Stimulated activated CD4-positive, alpha-beta T cell treated with anti-CD3 and anti-CD28 coated beads, Interleukin-4, amount 100 ng/mL, for 1 hour (primary cell): ENCODE results near the gene PRKAG3.
"Not testable (repeated sequence)": the region's sequence is repeated elsewhere in the genome, so short reads cannot be mapped to it uniquely, and the experiment has no call there.

Experiments used
- DNase-seq: peaks from one replicate; pipeline ENCODE4 v3.0.0-alpha.2; 2020

PRKAG3 gene

GRCh38 chr2:218861645-218862318 is 30.2 kb upstream of the PRKAG3 start:
- no peak for DNase-seq

DNA sequence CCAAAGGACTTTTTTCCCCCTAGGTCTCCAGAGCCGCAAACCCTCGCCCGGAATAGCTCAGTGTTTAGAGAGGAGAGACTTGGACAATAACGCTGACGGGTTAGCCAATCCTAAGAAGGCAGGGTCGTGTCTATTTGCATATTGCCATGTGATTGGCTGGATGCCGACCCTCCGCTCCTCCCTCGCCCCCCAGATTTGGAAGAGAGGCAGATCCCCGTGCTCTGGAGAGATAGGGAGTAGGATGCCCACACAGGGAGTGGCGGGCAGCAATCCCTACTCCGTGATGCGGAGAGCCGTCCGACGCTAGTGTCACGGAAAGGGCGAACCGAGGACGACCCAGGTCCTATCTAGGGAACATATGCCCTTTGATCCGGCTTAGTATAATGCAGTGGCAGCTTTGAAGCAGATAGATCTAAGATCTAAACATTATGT is 29.4 kb upstream of the PRKAG3 start:
- DNase-seq: no peak

- no peak for DNase-seq
These were observed 28.6 kb upstream of the PRKAG3 start for GRCh38 chr2:218859988-218860831.

- DNase-seq: no peak
These were observed 28.0 kb upstream of the PRKAG3 start, which contains the start of gene WNT6 for GRCh38 chr2:218859556-218859987. Gene WNT6 (plus strand): TSS chr2:218859805. CDS start chr2:218860038, 233 bp downstream.

GRCh38 chr2:218858671-218859555 is 27.3 kb upstream of the PRKAG3 start:
- no peak for DNase-seq

DNA sequence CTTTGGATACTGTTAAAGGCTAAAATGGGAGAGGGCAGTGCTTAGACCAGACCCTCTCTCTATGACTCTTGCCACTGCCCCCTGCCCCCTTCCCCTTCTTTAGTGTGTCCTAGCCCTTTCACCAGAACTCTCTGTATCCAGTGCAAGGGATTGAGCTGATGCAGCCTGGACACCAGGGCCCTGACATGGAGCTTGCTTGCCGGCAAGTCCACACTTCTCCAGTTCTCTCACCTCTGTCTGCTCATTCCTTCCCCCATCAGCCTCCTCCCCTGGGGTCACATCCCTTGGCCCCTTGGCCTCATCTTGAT is 26.5 kb upstream of the PRKAG3 start:
- DNase-seq: no peak

DNA sequence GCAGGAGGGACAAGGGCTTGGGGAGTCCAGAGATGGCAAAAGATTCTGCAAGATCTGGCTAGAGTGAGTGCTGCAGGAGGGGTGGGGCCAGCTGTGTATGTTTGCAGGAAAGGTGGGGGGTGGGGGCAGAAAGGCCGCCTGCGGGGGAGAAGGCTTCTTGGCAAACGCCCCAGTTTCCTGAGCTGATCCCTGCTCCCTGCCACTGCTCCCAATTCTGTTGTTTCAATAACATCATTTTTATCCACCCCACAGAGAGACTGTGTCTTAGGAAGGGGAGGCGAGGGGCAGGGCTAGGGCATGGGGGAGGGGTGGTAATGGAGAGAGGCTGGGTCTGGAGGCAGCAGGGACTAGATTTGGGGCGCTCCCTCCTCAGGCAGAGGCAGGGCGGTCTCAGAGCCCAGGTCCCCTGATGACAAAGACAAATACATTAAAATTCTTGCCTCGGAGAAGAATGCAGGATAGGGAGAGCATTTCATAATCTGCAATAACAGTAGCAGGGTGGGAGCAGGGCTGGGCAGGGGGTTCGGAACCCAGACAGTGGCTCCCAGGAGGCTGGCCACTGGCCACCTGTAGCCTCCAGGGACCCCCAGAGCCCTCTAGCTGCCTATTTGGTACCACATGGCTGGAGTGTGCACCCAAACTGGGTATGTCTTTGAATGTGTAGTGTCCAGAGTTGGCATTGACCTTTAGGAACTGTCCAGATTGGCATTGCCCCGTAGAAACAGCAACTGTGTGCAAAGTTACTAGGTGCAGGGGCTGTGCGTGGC is 26.0 kb upstream of the PRKAG3 start:
- DNase-seq: no peak

GRCh38 chr2:218856896-218857243 is 25.3 kb upstream of the PRKAG3 start:
- no peak for DNase-seq

- DNase-seq: no peak
These were observed 24.7 kb upstream of the PRKAG3 start for GRCh38 chr2:218856167-218856895.

DNA sequence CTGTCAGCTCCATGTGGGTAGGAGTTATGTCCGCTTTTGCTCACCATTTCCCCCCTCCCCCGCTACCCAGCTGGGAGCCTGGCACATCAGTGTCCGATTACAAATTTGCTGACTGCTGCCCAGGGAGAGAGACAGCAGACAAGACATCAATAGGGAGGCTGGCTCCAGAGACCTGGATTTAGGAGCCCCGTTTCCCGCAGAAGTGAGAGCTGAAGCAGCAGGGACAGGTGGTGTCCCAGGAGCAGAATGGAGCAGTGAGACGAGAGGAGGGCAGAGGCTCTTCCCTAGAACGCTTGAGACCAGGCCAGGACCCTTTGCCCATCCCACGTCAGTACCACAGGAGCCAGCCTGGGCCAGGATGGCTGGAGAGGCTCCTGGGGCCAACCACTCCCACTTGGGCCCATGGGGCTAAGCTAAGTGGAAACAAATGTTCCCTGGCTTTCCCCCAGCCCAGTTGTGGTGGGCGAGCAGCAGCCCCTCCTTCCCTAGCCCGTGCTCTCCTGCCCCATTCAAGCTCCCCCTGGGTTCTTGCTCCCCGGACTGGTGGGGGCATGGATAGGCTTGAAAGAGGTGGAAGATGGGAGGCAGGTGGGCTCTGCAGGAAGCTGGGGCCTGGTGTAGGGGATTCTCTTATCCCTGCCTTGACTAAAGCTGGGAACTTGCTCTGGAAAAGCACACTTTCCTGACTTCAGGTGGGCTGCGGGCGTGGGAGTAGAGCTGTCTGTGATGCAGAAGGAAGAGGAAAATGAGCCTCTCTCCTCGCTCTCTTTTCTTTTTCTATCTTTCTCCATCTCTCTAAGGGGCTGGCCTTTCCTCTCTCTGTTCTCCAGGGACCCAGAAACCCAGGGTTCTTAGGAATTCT is 23.9 kb upstream of the PRKAG3 start:
- no peak for DNase-seq

DNA sequence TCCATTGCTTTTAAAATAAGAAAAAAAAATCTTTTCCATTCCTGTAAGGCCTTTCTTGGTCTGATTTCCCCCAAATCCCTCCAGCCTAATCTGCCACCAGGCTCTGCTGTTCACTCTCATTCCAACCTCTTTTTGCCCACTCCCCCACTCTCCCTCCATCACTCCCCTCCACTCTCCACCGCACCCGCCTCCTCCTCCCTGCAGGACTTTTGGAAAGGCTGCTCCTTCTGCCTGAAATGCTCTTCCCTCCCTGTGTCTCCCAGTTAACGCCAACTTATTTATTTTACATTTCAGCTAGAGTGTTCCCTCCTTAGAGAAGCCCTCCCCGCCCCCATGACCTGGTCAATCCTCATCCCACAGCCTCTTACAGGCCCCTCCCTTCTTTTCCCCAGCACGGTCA is 23.3 kb upstream of the PRKAG3 start:
- no peak for DNase-seq

DNA sequence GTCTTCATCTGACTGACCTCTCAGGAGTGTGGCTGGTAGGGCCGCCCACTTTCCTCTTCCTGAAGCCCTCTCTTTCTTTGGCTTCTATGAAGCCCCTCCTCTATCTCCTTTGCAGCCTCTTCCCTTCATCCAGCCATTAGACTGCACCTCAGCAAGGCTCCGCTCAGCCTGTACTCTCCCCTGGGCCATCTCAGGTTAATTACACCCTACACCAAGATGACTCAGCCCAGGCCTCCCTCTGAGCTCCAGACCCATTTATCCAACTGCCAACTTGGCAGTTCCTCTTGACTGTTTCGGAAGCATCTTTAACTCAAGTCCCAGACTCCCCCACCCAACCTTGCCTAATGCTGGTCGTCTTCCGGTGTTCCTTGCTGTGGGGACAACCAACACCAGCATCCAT is 22.2 kb upstream of the PRKAG3 start:
- DNase-seq: no peak

GRCh38 chr2:218852911-218853667 is 21.5 kb upstream of the PRKAG3 start:
- peak; percentile 70 for DNase-seq

DNA sequence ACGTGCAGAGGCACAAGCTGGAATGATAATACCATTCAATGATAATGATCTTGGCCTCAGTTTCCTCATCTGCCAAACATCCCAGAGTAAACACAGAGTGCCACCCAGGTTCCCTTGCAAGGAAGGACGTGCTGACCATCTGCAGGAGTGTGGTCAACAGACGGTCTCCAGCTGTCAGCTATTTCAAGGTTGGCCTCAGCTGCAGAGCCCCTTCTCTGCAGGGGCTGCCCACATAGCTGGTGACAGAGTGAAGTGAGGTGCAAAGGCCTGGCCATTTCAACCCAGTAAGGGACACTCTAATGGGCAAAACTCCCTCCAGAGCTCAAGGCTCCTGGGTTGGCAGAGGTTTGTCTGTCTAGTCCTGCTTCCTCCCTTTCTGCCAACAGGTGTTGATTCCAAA is 19.7 kb upstream of the PRKAG3 start:
- DNase-seq: no peak

GRCh38 chr2:218850796-218851195 is 19.2 kb upstream of the PRKAG3 start:
- DNase-seq: no peak

DNA sequence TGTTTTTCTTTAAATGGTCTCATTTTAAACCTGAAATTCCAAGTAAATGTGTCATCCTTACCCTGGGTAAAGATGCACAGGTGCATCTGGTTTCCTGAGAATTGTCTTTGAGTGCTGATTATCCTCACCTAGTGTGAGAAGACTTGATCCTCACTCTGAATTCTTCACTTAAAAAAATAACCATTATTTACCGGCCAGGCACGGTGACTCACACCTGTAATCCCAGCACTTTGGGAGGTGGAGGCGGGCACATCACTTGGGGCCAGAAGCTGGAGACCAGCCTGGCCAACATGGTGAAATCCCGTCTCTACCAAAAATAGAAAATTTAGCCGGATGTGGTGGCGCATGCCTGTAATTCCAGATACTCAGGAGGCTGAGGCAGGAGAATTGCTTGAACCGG is 18.1 kb upstream of the PRKAG3 start:
- DNase-seq: no peak

DNA sequence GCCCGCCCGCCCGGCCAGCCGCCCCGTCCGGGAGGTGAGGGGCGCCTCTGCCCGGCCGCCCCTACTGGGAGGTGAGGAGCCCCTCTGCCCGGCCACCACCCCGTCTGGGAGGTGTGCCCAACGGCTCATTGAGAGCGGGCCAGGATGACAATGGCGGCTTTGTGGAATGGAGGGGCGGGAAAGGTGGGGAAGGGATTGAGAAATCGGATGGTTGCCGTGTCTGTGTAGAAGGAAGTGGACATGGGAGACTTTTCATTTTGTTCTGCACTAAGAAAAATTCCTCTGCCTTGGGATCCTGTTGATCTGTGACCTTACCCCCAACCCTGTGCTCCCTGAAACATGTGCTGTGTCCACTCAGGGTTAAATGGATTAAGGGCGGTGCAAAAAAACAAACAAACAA is 15.4 kb upstream of the PRKAG3 start:
- not testable (repeated sequence) for DNase-seq

GRCh38 chr2:218844334-218844733 is 12.7 kb upstream of the PRKAG3 start:
- not testable (repeated sequence) for DNase-seq

DNA sequence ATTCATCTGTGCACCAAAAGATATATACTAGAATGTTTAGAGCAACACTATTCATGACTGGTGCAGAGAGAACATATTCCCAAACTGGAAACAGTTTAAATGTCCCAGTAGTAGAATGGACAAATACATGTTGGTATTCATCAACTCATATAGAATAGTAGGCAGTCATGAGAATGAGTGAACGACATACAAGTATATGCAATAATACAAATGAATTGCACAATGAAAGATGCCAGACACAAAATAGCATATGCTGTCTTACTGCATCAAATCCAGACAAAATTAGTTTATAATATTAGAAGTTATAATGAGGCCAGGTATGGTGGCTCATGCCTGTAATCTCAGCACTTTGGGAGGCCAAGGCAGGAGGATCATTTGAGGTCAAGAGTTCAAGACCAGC is 8.3 kb upstream of the PRKAG3 start:
- DNase-seq: no peak

DNA sequence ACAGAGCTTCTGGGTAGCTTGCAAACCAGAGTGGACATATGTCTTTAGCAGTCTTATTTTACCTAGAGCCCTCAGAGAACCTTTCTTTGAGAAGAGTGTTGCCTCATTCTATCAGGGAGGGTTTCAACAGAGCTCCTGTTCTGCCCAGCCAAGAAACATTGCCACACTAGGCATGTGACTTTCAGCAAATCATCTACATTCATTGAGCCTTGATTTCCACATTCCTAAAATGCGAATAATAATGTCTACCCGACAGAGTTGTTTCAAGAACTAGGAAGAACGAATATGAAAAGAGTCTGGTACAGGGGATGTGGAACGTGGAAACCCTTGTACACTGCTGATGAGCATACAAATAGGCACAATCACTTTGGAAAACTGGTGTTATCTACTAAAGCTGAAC is 7.8 kb upstream of the PRKAG3 start:
- DNase-seq: no peak
